Measurements from ENCODE around the gene NDN. TPM values are rescaled to one million over a fixed set of nuclear protein-coding genes. Genes with fewer than 3 reads are reported as not detected.

NDN gene
- total and polyA plus RNA-seq, 4 donors, result 3.2 to 37.2 (median 4.0) TPM

GRCh38 chr15:23690015-23690414 lies 2.9 kb upstream of the NDN start (continued):
- TF ChIP-seq RAD21 (IDR thresholded peaks at IDR 0.05), result no peak
- TF ChIP-seq HNF4A (conservative IDR thresholded peaks at IDR 0.05), result no peak
- TF ChIP-seq MAX (IDR thresholded peaks at IDR 0.05), result no peak
- TF ChIP-seq TAF1 (conservative IDR thresholded peaks at IDR 0.05), result no peak
- TF ChIP-seq HNF4G (IDR thresholded peaks at IDR 0.05), result no peak

GRCh38 chr15:23686466-23687142 lies 501 bp downstream of the NDN start:
- no peaks in the 10 kb centered on the region for H3K36me3 ChIP-seq (ENCODE audit: control insufficient read depth in 4 of 4, insufficient read depth in 3 of 4, low read depth in 1 of 4, low read length in 3 of 4)
- no peaks in the 10 kb centered on the region for H3K9me3 ChIP-seq (ENCODE audit: control insufficient read depth in 4 of 4, low read length in 3 of 4)
- H3K4me3 ChIP-seq (ENCODE audit: low read depth in 1 of 3, low read length in 3 of 3), result peak overlapping the region in 2 of 3 donors; percentile 21 to 37
- H3K27me3 ChIP-seq (ENCODE audit: control insufficient read depth in 4 of 4, insufficient read depth in 4 of 4, low read length in 3 of 4), result peaks cover 0 to 2% (median 0%) of the 10 kb centered on the region in 4 donors
- H3K9ac ChIP-seq (ENCODE audit: low read depth in 1 of 2, low read length in 2 of 2), result no peak overlapping the region
- 36% methylated on average over 57 of the region's 57 CpGs for WGBS
- no peaks in the 10 kb centered on the region for H3K4me1 ChIP-seq (ENCODE audit: control insufficient read depth in 4 of 4, insufficient read depth in 4 of 4, low read length in 3 of 4)
- DNase-seq (ENCODE audit: low spot score), result no peak
- TF ChIP-seq GABPA (IDR thresholded peaks at IDR 0.05 in 1 of 2, conservative IDR thresholded peaks at IDR 0.05 in 1 of 2) (no peak), FOXA2 (IDR thresholded peaks at IDR 0.05) (no peak), HNF4A (conservative IDR thresholded peaks at IDR 0.05) (no peak), NR2F2 (IDR thresholded peaks at IDR 0.05) (no peak), FOXA1 (IDR thresholded peaks at IDR 0.05) (no peak), JUND (IDR thresholded peaks at IDR 0.05) (no peak), TAF1 (conservative IDR thresholded peaks at IDR 0.05) (no peak), EGR1 (IDR thresholded peaks at IDR 0.05; ENCODE audit: low read depth in 2 of 2) (no peak), RXRA (IDR thresholded peaks at IDR 0.05) (no peak), RAD21 (IDR thresholded peaks at IDR 0.05) (no peak), HNF4G (IDR thresholded peaks at IDR 0.05) (no peak)
- TF ChIP-seq, protein P1, sequence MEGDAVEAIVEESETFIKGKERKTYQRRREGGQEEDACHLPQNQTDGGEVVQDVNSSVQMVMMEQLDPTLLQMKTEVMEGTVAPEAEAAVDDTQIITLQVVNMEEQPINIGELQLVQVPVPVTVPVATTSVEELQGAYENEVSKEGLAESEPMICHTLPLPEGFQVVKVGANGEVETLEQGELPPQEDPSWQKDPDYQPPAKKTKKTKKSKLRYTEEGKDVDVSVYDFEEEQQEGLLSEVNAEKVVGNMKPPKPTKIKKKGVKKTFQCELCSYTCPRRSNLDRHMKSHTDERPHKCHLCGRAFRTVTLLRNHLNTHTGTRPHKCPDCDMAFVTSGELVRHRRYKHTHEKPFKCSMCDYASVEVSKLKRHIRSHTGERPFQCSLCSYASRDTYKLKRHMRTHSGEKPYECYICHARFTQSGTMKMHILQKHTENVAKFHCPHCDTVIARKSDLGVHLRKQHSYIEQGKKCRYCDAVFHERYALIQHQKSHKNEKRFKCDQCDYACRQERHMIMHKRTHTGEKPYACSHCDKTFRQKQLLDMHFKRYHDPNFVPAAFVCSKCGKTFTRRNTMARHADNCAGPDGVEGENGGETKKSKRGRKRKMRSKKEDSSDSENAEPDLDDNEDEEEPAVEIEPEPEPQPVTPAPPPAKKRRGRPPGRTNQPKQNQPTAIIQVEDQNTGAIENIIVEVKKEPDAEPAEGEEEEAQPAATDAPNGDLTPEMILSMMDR (IDR thresholded peaks at IDR 0.05; ENCODE audit: low read depth, low read length, missing input control), result no peak
- TF ChIP-seq, protein P2, sequence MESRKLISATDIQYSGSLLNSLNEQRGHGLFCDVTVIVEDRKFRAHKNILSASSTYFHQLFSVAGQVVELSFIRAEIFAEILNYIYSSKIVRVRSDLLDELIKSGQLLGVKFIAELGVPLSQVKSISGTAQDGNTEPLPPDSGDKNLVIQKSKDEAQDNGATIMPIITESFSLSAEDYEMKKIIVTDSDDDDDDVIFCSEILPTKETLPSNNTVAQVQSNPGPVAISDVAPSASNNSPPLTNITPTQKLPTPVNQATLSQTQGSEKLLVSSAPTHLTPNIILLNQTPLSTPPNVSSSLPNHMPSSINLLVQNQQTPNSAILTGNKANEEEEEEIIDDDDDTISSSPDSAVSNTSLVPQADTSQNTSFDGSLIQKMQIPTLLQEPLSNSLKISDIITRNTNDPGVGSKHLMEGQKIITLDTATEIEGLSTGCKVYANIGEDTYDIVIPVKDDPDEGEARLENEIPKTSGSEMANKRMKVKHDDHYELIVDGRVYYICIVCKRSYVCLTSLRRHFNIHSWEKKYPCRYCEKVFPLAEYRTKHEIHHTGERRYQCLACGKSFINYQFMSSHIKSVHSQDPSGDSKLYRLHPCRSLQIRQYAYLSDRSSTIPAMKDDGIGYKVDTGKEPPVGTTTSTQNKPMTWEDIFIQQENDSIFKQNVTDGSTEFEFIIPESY (IDR thresholded peaks at IDR 0.05), result no peak
- TF ChIP-seq, protein P3, sequence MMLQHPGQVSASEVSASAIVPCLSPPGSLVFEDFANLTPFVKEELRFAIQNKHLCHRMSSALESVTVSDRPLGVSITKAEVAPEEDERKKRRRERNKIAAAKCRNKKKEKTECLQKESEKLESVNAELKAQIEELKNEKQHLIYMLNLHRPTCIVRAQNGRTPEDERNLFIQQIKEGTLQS (IDR thresholded peaks at IDR 0.05), result no peak
- TF ChIP-seq, protein P4, sequence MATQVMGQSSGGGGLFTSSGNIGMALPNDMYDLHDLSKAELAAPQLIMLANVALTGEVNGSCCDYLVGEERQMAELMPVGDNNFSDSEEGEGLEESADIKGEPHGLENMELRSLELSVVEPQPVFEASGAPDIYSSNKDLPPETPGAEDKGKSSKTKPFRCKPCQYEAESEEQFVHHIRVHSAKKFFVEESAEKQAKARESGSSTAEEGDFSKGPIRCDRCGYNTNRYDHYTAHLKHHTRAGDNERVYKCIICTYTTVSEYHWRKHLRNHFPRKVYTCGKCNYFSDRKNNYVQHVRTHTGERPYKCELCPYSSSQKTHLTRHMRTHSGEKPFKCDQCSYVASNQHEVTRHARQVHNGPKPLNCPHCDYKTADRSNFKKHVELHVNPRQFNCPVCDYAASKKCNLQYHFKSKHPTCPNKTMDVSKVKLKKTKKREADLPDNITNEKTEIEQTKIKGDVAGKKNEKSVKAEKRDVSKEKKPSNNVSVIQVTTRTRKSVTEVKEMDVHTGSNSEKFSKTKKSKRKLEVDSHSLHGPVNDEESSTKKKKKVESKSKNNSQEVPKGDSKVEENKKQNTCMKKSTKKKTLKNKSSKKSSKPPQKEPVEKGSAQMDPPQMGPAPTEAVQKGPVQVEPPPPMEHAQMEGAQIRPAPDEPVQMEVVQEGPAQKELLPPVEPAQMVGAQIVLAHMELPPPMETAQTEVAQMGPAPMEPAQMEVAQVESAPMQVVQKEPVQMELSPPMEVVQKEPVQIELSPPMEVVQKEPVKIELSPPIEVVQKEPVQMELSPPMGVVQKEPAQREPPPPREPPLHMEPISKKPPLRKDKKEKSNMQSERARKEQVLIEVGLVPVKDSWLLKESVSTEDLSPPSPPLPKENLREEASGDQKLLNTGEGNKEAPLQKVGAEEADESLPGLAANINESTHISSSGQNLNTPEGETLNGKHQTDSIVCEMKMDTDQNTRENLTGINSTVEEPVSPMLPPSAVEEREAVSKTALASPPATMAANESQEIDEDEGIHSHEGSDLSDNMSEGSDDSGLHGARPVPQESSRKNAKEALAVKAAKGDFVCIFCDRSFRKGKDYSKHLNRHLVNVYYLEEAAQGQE (IDR thresholded peaks at IDR 0.05), result no peak
- no peak overlapping the region for H3K27ac ChIP-seq (ENCODE audit: low read depth in 1 of 2, low read length in 2 of 2)

All from liver (tissue), 9 donors.